C4-2B (cell line): Measurements from ENCODE around the gene TRAF3IP1.
"Not testable (repeated sequence)": the region's sequence is repeated elsewhere in the genome, so short reads cannot be mapped to it uniquely, and the experiment has no call there.

Experiments used
- H3K27ac ChIP-seq: fragments of 450-650 bp; 2 replicates; pipeline ENCODE4 v1.5.1; 2017
- ZFX ChIP-seq: fragments of 450-650 bp; IDR thresholded peaks from 2 replicates; pipeline ENCODE4 v1.6.1; 2017
- TF ChIP-seq, protein P1 (sequence below): fragments of 450-650 bp; conservative IDR thresholded peaks from 2 replicates; pipeline ENCODE4 v1.5.1; 2017; ENCODE audit warnings: mild to moderate bottlenecking

Gene TRAF3IP1

DNA sequence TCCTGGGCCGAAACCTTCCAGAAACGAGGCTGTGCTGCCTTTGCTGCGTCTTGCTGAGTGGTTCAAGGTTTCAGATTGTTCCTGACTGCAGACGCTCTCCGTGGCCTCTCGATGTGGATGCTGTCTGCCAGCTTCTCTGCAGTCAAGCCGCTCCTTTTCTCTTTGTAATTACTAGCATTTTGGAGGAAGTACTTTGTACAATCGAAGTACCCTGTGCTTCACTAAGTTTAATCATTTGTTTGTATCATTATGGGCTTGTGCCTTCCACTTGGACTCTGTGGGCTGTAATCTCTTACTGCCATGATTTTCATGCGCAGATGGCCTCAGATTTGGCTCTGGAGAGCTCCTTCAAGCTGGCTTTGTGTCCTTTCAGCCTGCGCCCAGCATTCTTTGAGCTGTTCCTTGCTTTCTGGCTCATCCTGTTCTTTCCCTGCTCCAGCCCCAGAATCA lies 49.3 kb downstream of the TRAF3IP1 start:
- H3K27ac ChIP-seq = no peak overlapping the region
- TF ChIP-seq ZFX = no peak
- TF ChIP-seq, protein P1, sequence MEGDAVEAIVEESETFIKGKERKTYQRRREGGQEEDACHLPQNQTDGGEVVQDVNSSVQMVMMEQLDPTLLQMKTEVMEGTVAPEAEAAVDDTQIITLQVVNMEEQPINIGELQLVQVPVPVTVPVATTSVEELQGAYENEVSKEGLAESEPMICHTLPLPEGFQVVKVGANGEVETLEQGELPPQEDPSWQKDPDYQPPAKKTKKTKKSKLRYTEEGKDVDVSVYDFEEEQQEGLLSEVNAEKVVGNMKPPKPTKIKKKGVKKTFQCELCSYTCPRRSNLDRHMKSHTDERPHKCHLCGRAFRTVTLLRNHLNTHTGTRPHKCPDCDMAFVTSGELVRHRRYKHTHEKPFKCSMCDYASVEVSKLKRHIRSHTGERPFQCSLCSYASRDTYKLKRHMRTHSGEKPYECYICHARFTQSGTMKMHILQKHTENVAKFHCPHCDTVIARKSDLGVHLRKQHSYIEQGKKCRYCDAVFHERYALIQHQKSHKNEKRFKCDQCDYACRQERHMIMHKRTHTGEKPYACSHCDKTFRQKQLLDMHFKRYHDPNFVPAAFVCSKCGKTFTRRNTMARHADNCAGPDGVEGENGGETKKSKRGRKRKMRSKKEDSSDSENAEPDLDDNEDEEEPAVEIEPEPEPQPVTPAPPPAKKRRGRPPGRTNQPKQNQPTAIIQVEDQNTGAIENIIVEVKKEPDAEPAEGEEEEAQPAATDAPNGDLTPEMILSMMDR = no peak

DNA sequence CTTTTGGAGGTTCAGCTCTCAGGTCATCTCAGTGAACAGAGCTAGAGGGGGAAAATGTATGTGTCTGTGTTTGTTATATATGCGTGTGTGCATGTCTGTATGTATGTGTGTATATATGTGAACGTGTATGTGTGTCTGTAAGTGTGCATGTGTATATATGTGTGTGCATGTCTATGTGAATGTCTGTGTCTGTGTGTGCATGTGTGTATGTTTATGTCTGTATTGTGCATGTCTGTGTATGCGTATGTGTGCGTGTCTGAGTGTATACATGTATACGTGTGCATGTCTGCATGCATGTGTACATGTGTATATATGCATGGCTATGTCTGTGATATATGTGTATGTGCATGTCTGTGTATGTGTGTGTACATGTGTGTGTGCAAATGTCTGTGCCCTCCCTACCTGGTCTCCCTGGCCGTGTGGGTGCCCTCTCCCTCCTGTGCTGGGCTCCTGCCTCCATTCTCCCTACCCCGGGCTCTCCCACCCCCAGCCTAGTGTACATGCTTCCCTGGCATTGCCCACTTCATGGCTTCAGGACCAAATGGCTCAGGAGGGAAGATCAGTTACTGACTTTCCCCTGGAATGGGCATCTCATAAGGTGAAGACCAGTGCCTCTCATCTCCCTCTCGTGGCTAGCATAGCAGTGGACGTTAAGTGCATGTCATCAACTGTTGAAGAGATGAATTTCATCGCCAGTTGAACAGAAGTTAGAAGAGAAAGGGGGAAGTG lies 49.9 kb downstream of the TRAF3IP1 start:
- no peak for TF ChIP-seq ZFX
- TF ChIP-seq, protein P1 = no peak
- no peak overlapping the region for H3K27ac ChIP-seq

DNA sequence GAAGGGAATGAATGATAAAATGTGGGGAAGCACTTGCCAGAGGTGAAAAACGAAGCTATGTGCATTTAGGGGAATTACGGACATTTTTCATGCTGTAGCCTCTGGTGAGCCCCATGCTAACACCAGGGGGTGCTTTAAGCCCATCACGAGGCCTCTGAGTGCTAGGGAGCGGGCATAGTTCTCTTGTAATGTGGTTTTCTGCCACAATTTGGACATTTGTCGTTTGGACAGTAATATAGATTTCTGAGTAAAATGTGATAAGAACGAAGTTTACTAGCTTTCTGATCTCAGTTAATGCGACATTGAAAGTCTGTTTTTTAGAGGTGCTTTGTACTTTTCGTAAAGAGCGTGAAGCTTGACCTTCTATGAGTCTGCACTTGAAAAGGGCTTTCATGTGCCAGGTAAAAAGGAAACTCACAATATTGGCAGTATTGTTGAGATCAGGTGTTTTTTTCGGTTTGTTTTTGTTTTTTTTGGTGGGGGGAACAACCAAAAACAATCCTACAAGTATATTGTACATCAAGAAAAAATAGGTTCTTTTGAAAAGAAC lies 50.6 kb downstream of the TRAF3IP1 start:
- H3K27ac ChIP-seq = no peak overlapping the region
- TF ChIP-seq, protein P1 = peak; percentile 66
- no peak for TF ChIP-seq ZFX

DNA sequence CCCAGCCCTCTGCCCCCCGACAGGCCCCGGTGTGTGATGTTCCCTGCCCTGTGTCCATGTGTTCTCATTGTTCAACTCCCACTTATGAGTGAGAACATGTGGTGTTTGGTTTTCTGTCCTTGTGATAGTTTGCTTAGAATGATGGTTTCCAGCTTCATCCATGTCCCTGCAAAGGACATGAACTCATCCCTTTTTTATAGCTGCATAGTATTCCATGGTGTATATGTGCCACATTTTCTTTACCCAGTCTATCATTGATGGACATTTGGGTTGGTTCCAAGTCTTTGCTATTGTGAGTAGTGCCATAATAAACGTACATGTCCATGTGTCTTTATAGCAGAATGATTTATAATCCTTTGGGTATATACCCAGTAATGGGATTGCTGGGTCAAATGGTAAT lies 52.0 kb downstream of the TRAF3IP1 start:
- H3K27ac ChIP-seq = not testable (repeated sequence)

DNA sequence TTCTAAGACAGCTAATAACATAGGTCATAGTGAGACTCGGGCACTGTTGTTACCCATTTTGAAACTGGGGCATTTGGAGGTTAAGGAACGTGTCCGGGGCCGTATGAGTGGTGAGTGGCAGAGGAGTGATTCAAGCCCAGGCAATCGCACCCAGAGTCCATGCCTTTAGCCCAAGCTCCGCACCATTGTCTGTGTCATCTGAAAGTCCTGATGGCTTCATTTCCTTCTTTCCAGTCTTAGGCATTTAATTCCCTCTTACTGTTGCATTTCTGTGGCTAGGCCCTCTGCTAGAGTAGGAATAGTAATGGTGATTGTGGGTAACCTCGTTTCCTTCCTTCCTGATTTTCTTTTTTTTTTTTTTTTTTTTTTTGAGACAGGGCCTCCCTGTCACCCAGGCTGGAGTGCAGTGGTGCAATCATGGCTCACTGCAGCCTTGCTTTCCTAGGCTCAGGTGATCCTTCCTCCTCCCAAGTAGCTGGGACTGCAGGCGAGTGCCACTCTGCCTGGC lies 56.6 kb downstream of the TRAF3IP1 start:
- TF ChIP-seq, protein P1 = no peak
- TF ChIP-seq ZFX = no peak
- H3K27ac ChIP-seq = peak overlapping the region; percentile 7; the same call in 1 of the 2 replicates

DNA sequence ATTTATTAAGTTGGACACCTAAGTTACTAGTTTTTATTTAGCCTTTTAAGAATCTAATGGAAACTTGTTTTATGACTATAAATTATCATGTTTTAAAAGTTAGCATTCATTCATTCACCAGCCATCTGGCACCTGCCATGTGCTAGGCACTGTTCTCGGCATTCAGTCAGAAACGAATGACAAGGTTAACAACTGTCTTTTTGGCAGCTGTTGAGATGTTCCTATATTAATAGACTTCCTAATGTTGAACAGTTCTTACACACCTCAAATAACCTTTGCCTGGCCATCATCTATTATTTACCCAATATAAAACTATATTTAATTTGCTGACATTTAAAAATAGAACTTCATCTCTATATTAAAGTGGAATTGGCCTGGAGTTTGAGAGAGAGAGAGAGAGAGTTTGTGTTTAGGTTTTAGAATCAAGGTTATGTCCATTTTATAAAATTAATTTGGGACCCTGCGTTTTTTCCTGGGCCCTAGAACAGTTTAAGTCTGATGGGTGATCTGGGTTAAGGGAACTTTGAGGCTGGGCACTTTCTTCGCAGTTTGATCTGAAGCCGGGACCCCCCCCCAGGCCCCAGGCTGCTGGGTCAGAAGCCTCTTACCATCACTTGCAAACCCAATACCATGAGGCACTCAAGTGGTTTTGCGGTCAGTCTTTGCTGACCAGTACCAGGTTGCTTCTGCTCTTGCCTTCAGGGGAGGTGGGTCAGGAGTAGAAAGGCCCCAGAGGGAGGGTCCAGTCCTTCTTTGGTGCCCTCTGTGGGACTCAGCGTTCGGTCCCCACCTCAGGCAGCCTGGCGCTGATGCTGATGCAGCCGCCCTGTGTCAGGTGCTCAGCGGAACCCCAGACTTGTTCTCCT lies 58.1 kb downstream of the TRAF3IP1 start:
- H3K27ac ChIP-seq = peak overlapping the region; percentile 73
- TF ChIP-seq ZFX = no peak
- TF ChIP-seq, protein P1 = no peak

DNA sequence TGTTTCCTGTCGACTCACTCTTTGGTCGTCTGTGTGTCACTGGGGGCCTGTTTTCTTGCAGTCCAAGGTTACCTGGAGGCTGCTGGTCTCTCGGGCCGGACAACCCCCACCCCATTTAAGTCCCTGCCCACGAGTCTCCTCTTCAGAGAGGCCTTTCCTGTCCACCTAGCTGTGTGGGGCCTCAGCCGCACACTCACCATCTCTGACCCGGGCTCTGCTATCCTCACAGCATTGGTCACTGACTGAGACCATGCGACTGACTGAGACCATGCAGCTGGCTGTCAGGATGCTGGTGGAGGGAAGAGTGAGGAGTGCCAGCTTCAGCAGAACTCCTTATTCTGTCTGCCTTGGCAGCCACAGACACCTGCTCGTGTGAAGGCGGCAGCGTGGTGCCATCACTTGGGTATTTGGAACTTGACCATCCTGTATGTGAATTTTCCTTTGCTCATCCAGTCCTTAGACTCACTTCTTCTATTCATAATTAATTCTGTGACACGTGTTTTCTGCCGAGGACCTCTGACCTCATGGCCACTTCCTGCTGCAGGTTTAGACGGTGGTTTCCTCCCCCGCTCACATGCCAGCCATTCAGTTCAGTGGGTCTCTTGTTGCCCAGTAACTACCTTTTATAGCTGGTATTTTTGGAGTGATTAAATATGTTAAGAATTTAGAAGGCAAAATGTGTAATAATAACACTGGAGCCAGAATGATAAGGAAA lies 58.9 kb downstream of the TRAF3IP1 start:
- H3K27ac ChIP-seq = peak overlapping the region; percentile 73
- no peak for TF ChIP-seq ZFX
